Memory B cell (primary cell): ENCODE results near the gene LDAF1.
"Not testable (repeated sequence)": the region's sequence is repeated elsewhere in the genome, so short reads cannot be mapped to it uniquely, and the experiment has no call there.

ENCODE experiments used
- ATAC-seq: fragments of 150-1000 bp; cut with Tn5 transposase; 2 replicates; pipeline ENCODE4 v1.10.0; 2021; ENCODE audit warnings: low read depth, mild to moderate bottlenecking, moderate library complexity
- DNase-seq, 2 donors: peaks; one replicate each; pipeline ENCODE4 v3.0.0; 2022; ENCODE audit warnings: low spot score in 2 of 2
- H3K27ac Mint-ChIP-seq: one replicate; pipeline ENCODE4 v1.8.0; 2022; ENCODE audit warnings: mild to moderate bottlenecking, moderate library complexity, mixed read lengths
- H3K27me3 Mint-ChIP-seq: one replicate; pipeline ENCODE4 v1.8.0; 2022; ENCODE audit warnings: mixed read lengths
- H3K36me3 Mint-ChIP-seq: one replicate; pipeline ENCODE4 v1.8.0; 2022; ENCODE audit warnings: mild to moderate bottlenecking, mixed read lengths
- H3K4me1 Mint-ChIP-seq: one replicate; pipeline ENCODE4 v1.8.0; 2022; ENCODE audit warnings: mixed read lengths
- H3K4me3 Mint-ChIP-seq: one replicate; pipeline ENCODE4 v1.8.0; 2022; ENCODE audit warnings: mild to moderate bottlenecking, moderate library complexity, mixed read lengths
- H3K9me3 Mint-ChIP-seq: one replicate; pipeline ENCODE4 v1.8.0; 2022; ENCODE audit warnings: mixed read lengths

The LDAF1 gene

DNA sequence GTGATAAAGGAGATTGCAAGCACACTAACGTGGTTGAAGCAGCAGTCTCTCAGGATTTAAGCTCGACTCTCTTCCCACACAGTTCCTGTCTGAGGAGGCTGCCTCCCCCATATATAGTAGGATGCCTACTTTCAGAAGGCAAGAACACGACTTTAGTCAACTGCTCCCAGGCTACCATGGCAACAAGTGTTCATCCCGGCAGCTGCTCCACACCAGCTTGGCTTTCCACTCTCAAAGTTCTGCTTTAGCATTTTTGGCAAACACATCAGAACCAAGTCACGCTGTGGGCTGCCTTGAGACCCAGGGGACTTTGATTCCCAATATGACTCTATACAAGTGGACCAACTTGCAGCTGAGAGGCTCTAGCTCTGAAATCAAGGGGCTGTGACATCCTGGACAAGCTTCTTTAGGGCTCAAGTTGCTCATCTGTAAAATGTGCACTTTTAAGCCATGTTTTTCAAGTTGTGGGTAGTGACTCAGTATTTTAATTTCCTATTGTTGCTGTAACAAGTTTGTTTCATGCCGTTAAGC, 36.4 kb downstream of the LDAF1 start:
- Mint-ChIP-seq H3K27me3 (peaks cover 5% of the 10 kb centered on the region), H3K36me3 (no peaks in the 10 kb centered on the region), H3K27ac (no peak overlapping the region), H3K9me3 (no peaks in the 10 kb centered on the region), H3K4me1 (peaks cover 10% of the 10 kb centered on the region), H3K4me3 (no peak overlapping the region)
- DNase-seq (no peak), ATAC-seq (no peak)

DNA sequence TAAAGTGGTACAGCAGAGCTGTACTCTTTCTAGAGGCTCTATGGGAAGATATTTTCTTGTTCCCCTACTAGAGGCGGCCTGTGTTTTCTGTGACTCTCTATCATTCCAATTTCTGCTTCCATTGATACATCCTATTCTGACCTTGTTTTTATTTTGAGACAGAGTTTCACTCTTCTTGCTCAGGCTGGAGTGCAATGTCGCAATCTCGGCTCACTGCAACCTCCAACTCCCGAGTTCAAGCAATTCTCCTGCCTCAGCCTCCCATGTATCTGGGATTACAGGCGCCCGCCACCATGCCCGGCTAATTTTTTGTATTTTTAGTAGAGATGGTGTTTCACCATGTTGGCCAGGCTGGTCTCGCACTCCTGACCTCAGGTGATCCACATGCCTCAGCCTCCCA, 36.9 kb downstream of the LDAF1 start:
- H3K4me3 Mint-ChIP-seq, ATAC-seq, H3K27ac Mint-ChIP-seq, H3K4me1 Mint-ChIP-seq, H3K27me3 Mint-ChIP-seq, H3K36me3 Mint-ChIP-seq, H3K9me3 Mint-ChIP-seq, DNase-seq: not testable (repeated sequence)

DNA sequence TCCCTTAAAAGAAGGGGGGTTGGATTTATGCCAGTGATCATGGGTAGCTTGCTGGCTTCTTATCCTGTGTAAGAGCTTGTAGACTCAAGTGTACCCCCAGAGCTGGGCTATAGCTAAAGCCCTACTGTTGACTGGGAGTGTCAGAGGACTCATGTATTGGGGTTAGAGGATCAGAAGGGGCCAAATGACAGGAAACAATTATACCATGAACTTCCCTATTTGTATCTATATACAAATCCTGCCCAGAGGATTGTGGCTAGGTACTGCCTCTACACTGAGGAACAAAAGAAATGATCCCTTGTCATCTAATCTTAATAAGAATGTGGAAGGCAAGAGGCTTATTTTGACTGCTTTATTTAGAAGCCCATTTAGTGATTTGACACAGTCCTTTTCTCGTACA, 38.6 kb downstream of the LDAF1 start:
- Mint-ChIP-seq H3K4me3 (no peak overlapping the region), H3K9me3 (no peaks in the 10 kb centered on the region), H3K27me3 (peaks cover 15% of the 10 kb centered on the region), H3K36me3 (no peaks in the 10 kb centered on the region), H3K27ac (no peak overlapping the region), H3K4me1 (peaks cover 10% of the 10 kb centered on the region)
- DNase-seq (no peak), ATAC-seq (peak; percentile 64)

DNA sequence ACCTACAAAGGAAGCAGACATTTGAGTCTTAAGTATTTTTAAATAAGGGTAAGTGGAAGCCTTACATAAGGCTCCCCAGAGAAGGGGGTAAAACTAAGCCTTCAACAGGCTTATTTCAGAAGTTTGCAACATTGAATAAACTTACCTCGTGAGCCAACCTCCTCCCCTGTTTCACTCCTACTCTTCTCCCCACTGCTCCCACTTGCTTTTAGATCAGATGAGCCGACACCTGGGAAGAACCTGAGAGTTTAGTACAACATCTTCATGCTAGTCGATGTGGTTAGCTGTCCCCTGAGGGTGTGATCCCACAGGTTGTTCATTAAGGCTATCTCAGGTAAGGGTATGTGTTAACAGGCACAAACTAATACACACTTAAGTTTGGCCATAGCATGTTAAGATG, 39.1 kb downstream of the LDAF1 start:
- Mint-ChIP-seq H3K9me3 (no peaks in the 10 kb centered on the region), H3K27me3 (peaks cover 18% of the 10 kb centered on the region), H3K4me3 (no peak overlapping the region), H3K36me3 (no peaks in the 10 kb centered on the region), H3K27ac (no peak overlapping the region), H3K4me1 (peaks cover 10% of the 10 kb centered on the region)
- ATAC-seq (no peak), DNase-seq (no peak)

DNA sequence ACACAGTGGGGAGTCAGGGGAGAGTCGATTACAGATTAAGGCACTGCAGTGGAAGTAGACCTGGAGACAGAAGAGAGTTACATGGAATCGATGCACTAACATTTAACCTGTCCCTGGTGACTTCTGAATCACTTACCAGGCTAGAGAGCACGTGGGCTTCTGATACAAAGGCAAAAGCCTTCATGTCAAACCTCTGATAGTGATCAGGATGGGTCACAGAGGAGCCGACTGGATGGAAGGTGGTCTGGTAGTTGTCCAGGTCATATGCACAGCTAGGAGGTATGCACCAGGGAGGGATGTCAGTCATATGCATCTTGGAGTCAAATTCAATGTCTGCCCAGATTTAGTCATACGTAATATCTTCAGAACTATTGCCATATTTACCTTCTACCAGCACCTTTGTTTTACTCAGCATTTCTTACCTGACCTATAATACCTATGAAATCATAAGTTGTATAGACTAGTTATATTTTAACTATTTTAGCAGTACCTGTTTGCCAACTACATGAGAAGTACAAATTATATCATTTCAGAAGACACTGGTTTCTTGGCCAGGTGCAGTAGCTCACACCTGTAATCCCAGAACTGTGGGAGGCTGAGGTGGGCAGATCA, 41.2 kb downstream of the LDAF1 start:
- Mint-ChIP-seq H3K27me3 (peaks cover 18% of the 10 kb centered on the region), H3K36me3 (no peaks in the 10 kb centered on the region), H3K4me1 (peaks cover 7% of the 10 kb centered on the region), H3K27ac (no peak overlapping the region), H3K9me3 (no peaks in the 10 kb centered on the region), H3K4me3 (no peak overlapping the region)
- ATAC-seq = no peak
- DNase-seq = no peak

GRCh38 chr16:21203155-21203797, 44.8 kb downstream of the LDAF1 start:
- Mint-ChIP-seq H3K27ac (no peak overlapping the region), H3K4me3 (no peak overlapping the region), H3K36me3 (no peaks in the 10 kb centered on the region), H3K9me3 (no peaks in the 10 kb centered on the region), H3K4me1 (no peaks in the 10 kb centered on the region), H3K27me3 (peaks cover 18% of the 10 kb centered on the region)
- ATAC-seq (no peak), DNase-seq (no peak)

GRCh38 chr16:21205303-21205702, 46.8 kb downstream of the LDAF1 start:
- Mint-ChIP-seq H3K4me3 (no peak overlapping the region), H3K27me3 (peaks cover 18% of the 10 kb centered on the region), H3K36me3 (no peaks in the 10 kb centered on the region), H3K9me3 (no peaks in the 10 kb centered on the region), H3K4me1 (no peaks in the 10 kb centered on the region), H3K27ac (no peak overlapping the region)
- DNase-seq (no peak), ATAC-seq (no peak)

DNA sequence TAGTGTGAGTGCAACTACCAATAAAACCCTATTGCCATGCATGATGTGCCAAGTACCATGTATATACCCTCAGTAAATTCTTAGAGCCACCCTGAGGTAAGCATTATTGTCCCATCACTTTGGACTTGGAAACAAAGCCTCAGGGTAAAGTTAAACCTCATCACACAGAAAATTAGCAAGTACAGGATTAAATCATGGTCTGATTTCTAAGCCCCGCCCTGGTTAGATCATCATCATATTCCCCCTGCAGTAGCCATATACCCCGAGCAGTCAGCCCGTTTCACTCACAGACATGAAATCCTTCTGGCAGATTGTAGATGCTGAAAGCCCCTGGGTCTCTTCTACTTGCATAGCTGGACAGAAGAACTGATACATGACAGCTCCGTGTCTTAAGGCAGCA, 48.1 kb downstream of the LDAF1 start:
- DNase-seq = no peak
- ATAC-seq = no peak
- no peaks in the 10 kb centered on the region for H3K9me3 Mint-ChIP-seq
- peaks cover 10% of the 10 kb centered on the region for H3K27me3 Mint-ChIP-seq
- no peak overlapping the region for H3K4me3 Mint-ChIP-seq
- H3K4me1 Mint-ChIP-seq = no peaks in the 10 kb centered on the region
- H3K36me3 Mint-ChIP-seq = no peaks in the 10 kb centered on the region
- H3K27ac Mint-ChIP-seq = no peak overlapping the region

DNA sequence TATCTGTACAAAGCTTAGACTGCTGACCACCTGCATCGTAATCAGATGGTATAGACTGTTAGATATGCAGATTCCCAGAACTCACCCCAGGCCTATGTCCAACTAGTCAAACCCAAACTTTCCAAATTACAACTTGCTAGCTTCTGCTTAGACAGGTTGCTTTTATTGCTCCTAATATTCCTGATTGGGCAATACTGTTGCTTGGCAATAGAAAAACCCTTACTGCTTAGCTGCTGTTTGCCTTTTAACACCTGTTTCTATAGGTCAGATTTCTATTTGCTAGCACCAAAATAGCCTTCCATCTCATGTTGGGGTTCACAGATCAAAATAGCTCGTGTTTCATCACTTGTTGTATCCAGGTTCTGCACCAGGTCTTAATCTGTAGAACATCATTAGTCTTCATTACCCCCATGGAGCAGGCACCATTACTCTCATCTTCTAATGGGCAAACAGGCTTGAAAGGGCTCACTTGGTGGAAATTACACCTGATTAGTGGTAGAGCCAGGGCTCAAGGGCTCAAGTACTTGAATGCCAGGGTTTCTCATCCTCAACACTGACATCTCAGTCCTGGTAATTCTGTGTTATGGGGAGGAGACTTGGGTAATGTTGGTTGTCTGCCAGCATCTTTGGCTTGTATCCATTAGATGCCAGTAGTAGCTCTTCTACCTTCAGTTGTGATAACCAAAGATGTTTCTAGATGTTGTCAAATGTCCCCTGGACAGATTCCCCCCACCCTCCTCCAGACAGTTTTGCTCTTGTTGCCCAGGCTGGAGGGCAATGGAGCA, 50.2 kb downstream of the LDAF1 start:
- H3K36me3 Mint-ChIP-seq = no peaks in the 10 kb centered on the region
- peaks cover 5% of the 10 kb centered on the region for H3K27me3 Mint-ChIP-seq
- no peaks in the 10 kb centered on the region for H3K9me3 Mint-ChIP-seq
- H3K27ac Mint-ChIP-seq = no peak overlapping the region
- no peak overlapping the region for H3K4me3 Mint-ChIP-seq
- ATAC-seq (no peak), DNase-seq (no peak)
- no peaks in the 10 kb centered on the region for H3K4me1 Mint-ChIP-seq

DNA sequence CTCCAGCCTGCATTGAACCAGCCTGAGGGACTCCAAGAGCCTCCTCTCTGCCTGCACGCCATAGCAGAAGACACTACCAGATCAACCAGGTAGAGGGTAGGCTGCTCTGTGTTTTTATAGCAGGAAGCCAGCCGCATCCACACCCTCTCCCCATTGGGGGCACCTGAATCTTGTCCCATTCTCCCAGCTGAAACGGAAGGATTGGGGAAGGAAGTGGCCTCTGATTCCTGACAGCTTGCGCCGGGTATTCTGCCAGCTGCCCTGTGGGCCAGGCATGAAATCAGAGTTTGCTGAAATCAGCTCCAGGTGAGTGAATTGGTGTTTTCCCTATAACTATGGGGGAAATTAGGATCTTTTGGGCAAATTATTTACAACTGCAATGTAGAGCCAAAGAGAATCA, 53.0 kb downstream of the LDAF1 start, which contains the start of gene ZP2:
Gene ZP2 (minus strand): TSS at position 89 of the 400 bp plus-strand sequence. CDS start 27 bp downstream, at position 62.
- Mint-ChIP-seq H3K4me3 (no peak within 1 kb of the TSS), H3K36me3 (no peaks in the 10 kb centered on the region), H3K27ac (no peak within 1 kb of the TSS), H3K4me1 (no peaks in the 10 kb centered on the region), H3K27me3 (peaks cover 5% of the 10 kb centered on the region), H3K9me3 (no peaks in the 10 kb centered on the region)
- ATAC-seq (no peak), DNase-seq (no peak)

- no peaks in the 10 kb centered on the region for H3K9me3 Mint-ChIP-seq
- no peak overlapping the region for H3K27ac Mint-ChIP-seq
- no peak overlapping the region for H3K4me3 Mint-ChIP-seq
- ATAC-seq (no peak), DNase-seq (no peak)
- no peaks in the 10 kb centered on the region for H3K4me1 Mint-ChIP-seq
- H3K36me3 Mint-ChIP-seq = no peaks in the 10 kb centered on the region
- H3K27me3 Mint-ChIP-seq = peaks cover 5% of the 10 kb centered on the region
Observed at GRCh38 chr16:21214086-21214485, 55.6 kb downstream of the LDAF1 start.

- Mint-ChIP-seq H3K27me3 (peaks cover 6% of the 10 kb centered on the region), H3K9me3 (no peaks in the 10 kb centered on the region), H3K36me3 (no peaks in the 10 kb centered on the region), H3K27ac (no peak overlapping the region), H3K4me1 (no peaks in the 10 kb centered on the region), H3K4me3 (no peak overlapping the region)
- DNase-seq = no peak
- ATAC-seq = no peak
Observed at GRCh38 chr16:21217121-21217520, 58.6 kb downstream of the LDAF1 start.

- peaks cover 9% of the 10 kb centered on the region for H3K27me3 Mint-ChIP-seq
- peaks cover 3% of the 10 kb centered on the region for H3K4me1 Mint-ChIP-seq
- H3K9me3 Mint-ChIP-seq = no peaks in the 10 kb centered on the region
- no peak for ATAC-seq
- H3K4me3 Mint-ChIP-seq = no peak overlapping the region
- no peaks in the 10 kb centered on the region for H3K36me3 Mint-ChIP-seq
- H3K27ac Mint-ChIP-seq = no peak overlapping the region
- DNase-seq = no peak
Observed at GRCh38 chr16:21218153-21218552, 59.7 kb downstream of the LDAF1 start.

- DNase-seq (no peak), ATAC-seq (no peak)
- peaks cover 9% of the 10 kb centered on the region for H3K27me3 Mint-ChIP-seq
- H3K4me3 Mint-ChIP-seq = no peak overlapping the region
- H3K36me3 Mint-ChIP-seq = no peaks in the 10 kb centered on the region
- peaks cover 3% of the 10 kb centered on the region for H3K4me1 Mint-ChIP-seq
- H3K27ac Mint-ChIP-seq = no peak overlapping the region
- H3K9me3 Mint-ChIP-seq = no peaks in the 10 kb centered on the region
Observed at GRCh38 chr16:21219551-21219950, 61.1 kb downstream of the LDAF1 start.
